ENCODE measurements around the gene DPCD.

GRCh38 chr10:101579516-101579870, 8.6 kb upstream of the DPCD start:
- TF ChIP-seq EZH2 (IDR thresholded peaks at IDR 0.05; ENCODE audit: borderline replicate concordance, low read length) (no peak), CTCF (IDR thresholded peaks at IDR 0.05; ENCODE audit: low read length) (no peak)

All from OCI-LY1 (cell line).